Measurements from ENCODE around the gene TUBGCP6.
"Not testable (repeated sequence)": the region's sequence is repeated elsewhere in the genome, so short reads cannot be mapped to it uniquely, and the experiment has no call there.

TUBGCP6 gene

GRCh38 chr22:50278956-50279619, 34.3 kb upstream of the TUBGCP6 start:
- DNase-seq (ENCODE audit: low spot score) = no peak

- no peak for DNase-seq (ENCODE audit: low spot score)
These were observed 33.6 kb upstream of the TUBGCP6 start for GRCh38 chr22:50278461-50278860.

GRCh38 chr22:50277761-50278160, 32.9 kb upstream of the TUBGCP6 start:
- DNase-seq (ENCODE audit: low spot score) = no peak

GRCh38 chr22:50276143-50276542, 31.3 kb upstream of the TUBGCP6 start:
- DNase-seq (ENCODE audit: low spot score) = peak; percentile 69

GRCh38 chr22:50275181-50276055, 30.6 kb upstream of the TUBGCP6 start:
- no peak for DNase-seq (ENCODE audit: low spot score)

GRCh38 chr22:50274771-50275170, 29.9 kb upstream of the TUBGCP6 start:
- DNase-seq (ENCODE audit: low spot score) = no peak

GRCh38 chr22:50274311-50274710, 29.5 kb upstream of the TUBGCP6 start:
- peak; percentile 64 for DNase-seq (ENCODE audit: low spot score)

GRCh38 chr22:50273781-50274180, 29.0 kb upstream of the TUBGCP6 start:
- DNase-seq (ENCODE audit: low spot score) = not testable (repeated sequence)

GRCh38 chr22:50273352-50273751, 28.5 kb upstream of the TUBGCP6 start:
- DNase-seq (ENCODE audit: low spot score) = not testable (repeated sequence)

GRCh38 chr22:50272044-50272802, 27.4 kb upstream of the TUBGCP6 start:
- DNase-seq (ENCODE audit: low spot score) = no peak

GRCh38 chr22:50271519-50271970, 26.7 kb upstream of the TUBGCP6 start:
- peak; percentile 86 for DNase-seq (ENCODE audit: low spot score)

GRCh38 chr22:50270666-50271394, 26.0 kb upstream of the TUBGCP6 start:
- peak; percentile 86 for DNase-seq (ENCODE audit: low spot score)

- DNase-seq (ENCODE audit: low spot score) = no peak
These were observed 25.3 kb upstream of the TUBGCP6 start, which contains the start of gene MAPK11 for GRCh38 chr22:50269970-50270665. Gene MAPK11, minus strand, starts transcription at chr22:50270380. Its CDS starts 88 bp downstream, at chr22:50270292.

GRCh38 chr22:50269573-50269969, 24.7 kb upstream of the TUBGCP6 start:
- DNase-seq (ENCODE audit: low spot score) = no peak

GRCh38 chr22:50268655-50269113, 23.9 kb upstream of the TUBGCP6 start:
- no peak for DNase-seq (ENCODE audit: low spot score)

- peak; percentile 88 for DNase-seq (ENCODE audit: low spot score)
These were observed 23.0 kb upstream of the TUBGCP6 start for GRCh38 chr22:50267591-50268390.

- DNase-seq (ENCODE audit: low spot score) = no peak
These were observed 22.2 kb upstream of the TUBGCP6 start for GRCh38 chr22:50266994-50267393.

- no peak for DNase-seq (ENCODE audit: low spot score)
These were observed 20.3 kb upstream of the TUBGCP6 start for GRCh38 chr22:50264946-50265669.

- DNase-seq (ENCODE audit: low spot score) = no peak
These were observed 19.4 kb upstream of the TUBGCP6 start for GRCh38 chr22:50264104-50264745.
